Spleen (tissue), 7 donors: ENCODE measurements around the gene CHKB.

Experiments used
- CTCF ChIP-seq, 11 experiments: fragments of 200-600 bp in 7 of 11; fragments of 450-650 bp in 4 of 11; sonication (generic) in 4 of 11; IDR thresholded peaks in 8 of 11; conservative IDR thresholded peaks in 3 of 11; 1 replicate in 7 of 11; 2 replicates in 4 of 11; pipeline versions ENCODE4 v1.4.0 to v1.8.0; 2016 to 2021; ENCODE audit warnings: antibody characterized with exemption in 11 of 11, inconsistent platforms in 4 of 11, mild to moderate bottlenecking in 1 of 11
- POLR2A ChIP-seq, 3 donors: fragments of 450-650 bp; IDR thresholded peaks; one replicate each; pipeline ENCODE4 v1.5.1; 2017; ENCODE audit warnings: antibody characterized with exemption in 3 of 3, mild to moderate bottlenecking in 1 of 3
- POLR2AphosphoS5 ChIP-seq, 3 donors: sonication (generic); formaldehyde crosslinking; IDR thresholded peaks; one replicate each; pipeline ENCODE4 v1.5.1; 2017; ENCODE audit warnings: antibody characterized with exemption in 3 of 3
- donor health status: DM: no; HTN: no; CAD: no; lungs with moderate emphysema.
- donor health status: DM: no; HTN: no; CAD: no.
- donor health status: DM: no; HTN: no; CAD: no.

- no peak for TF ChIP-seq CTCF (IDR thresholded peaks at IDR 0.05 in 8 of 11, conservative IDR thresholded peaks at IDR 0.05 in 3 of 11)
- no peak for TF ChIP-seq POLR2AphosphoS5 (IDR thresholded peaks at IDR 0.05)
- TF ChIP-seq POLR2A (IDR thresholded peaks at IDR 0.05) = no peak
These were observed 11.1 kb downstream of the CHKB start for GRCh38 chr22:50571264-50572175.
